NOMO-1 (cell line): ENCODE data around the gene FANCI.

ENCODE experiments used
- DNase-seq, 2 experiments: peaks; one replicate each; lab custom pipeline; 2025; ENCODE audit not compliant: unreplicated experiment in 2 of 2; lab: John Stamatoyannopoulos, UW

FANCI gene

DNA sequence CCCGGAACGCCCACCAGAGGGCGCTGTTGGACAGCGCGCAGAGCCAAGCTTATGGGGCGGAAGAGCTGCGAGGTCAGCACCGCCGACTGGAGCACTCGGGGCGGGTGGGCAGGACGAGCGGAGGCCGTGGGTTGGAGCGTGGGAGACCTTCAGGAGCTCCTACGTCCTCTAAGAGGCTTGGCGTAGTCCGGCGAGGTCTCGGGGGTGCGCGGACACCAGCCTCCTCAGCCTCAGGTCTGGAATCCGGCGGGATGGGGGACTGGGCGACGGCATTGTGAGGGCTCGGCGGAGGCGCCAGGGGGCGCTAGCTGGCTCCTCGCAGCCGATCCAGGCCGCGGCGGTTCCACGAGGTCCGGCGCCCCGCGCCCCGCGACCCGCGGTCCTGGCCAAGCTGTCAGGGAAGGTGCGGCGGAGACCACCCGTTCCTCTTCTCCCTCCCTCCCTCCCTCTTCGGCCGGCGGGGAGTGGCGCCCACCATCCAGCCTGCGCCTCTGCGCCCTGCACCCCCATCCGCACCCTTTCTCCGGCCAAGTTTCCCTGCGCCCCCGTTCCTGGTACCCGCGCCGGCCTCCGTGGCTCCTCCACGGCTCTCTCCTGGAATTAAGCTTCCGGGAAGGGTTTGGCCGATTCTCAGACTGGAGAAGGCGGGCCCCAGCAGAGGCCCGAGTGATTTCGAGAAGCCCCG is 115.1 kb downstream of the FANCI start:
- peak; percentile 81 to 86 for DNase-seq

DNA sequence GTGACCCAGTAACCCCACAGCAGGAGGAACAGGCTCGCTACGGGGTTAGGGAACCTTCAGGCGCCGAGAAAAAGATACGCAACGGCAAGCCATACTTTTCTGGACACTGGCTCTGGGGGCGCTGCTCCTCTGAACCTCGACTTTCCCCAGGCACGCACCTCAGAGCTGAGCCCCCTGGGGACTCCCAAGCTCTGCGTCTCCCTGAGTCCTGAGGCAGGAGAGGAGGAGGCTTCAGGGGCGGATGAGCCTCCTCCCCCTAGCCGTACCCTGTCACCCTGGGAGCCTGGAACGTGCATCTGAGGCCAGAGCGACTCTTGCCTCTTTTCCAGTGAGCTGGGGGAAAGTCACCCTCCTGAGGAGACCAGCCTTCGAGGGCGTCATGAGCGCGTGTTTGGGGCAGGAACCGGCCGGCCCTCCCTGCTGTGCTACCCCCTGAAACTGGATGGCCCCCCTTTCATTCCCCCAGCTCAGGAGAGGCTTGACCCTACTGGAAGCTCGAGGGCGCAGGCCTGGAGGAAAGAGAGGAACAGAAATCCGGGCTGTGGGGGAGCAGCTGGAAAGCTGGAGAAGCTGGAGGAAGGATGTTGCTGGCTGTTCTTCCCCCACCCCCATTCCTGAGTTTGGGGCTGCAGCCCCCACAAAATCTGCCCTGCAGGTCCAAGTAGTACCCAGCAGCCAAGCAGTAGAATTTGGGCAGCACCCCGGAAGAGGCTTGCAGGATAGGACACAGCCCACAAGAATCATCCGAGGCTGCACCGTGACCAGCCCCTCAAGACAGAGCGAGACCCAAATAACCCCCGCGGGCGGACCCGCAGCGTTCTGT is 115.9 kb downstream of the FANCI start:
- no peak for DNase-seq

DNA sequence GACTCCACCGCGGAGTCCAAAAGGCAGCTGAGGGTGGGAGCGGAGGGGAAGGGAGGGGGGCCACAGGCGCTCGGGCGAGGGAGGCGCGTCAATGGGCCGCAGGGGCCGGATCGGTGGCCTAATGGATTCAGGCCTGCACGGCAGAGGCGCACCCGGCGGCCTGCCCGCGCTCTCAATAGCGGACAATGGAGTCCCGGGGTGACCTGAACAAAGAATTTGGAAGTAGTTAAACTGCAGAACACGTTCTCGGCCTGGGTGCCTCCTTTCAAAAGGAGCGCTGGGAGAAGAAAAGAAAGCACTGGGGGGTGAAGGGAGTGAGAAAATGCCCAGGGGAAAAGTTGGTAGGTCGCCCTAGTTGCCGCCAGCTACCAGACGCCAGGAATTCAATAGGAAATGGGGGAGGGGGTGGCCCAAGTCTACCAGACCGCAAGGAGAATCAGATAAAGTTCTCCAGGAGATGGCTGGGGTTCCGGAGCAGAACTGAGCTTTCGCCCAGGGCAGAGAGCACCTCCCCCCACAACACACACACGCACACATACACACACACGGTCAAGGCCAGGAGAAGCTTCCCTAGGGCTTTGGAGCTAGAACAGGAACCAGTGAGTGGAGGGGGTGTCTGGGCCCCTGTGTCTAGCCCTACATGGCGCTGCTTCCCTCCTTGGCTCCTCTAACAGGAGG is 116.7 kb downstream of the FANCI start:
- no peak for DNase-seq

- DNase-seq: peak; percentile 71 to 84
Measured at GRCh38 chr15:89361451-89362202, 117.8 kb downstream of the FANCI start.

GRCh38 chr15:89362203-89363101 is 118.7 kb downstream of the FANCI start:
- peak; percentile 34 to 61 for DNase-seq

DNA sequence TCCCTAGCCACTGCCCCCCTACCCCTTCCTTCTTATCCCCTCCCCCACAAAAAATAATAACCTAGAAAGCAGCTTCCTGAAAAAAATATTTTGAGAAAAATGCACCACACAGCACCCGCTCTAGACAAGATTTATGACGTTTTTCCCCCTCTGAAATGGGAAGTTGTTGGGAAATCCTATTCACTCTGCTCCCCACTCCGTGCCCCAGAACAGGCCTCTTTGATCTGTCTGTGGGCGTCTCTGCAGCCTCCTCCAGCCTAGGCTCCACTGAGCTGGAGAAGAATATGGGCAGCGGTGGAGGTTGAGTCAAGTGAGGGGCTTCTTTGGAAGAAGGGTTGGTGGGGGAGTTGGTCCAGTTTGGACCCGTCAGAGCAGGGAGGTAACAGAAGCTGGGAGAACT is 119.4 kb downstream of the FANCI start:
- peak; percentile 49 to 75 for DNase-seq

DNA sequence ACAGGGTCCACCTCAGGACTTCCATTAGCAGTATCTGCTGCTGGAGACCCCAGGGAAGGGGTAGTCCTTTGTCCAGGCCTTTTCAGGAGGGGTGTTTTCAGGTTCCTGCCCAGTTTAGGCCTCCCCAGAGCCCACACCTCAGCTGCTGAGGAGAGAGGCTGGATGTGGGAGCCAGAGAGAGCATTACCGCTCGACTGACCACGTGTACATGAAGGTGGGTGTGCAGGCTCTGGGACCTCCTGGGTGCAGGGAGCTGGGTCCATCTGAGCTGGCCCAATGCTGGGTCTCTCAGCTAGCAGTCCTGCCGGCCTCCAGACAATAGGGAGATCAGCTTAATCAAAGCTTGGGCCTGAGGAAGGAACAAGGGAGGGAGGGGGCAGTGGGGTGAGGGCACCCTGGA is 120.0 kb downstream of the FANCI start:
- no peak for DNase-seq

- DNase-seq: peak; percentile 82 to 91
Measured at GRCh38 chr15:89364341-89364740, 120.6 kb downstream of the FANCI start.

- no peak for DNase-seq
Measured at GRCh38 chr15:89364741-89365450, 121.1 kb downstream of the FANCI start.

DNA sequence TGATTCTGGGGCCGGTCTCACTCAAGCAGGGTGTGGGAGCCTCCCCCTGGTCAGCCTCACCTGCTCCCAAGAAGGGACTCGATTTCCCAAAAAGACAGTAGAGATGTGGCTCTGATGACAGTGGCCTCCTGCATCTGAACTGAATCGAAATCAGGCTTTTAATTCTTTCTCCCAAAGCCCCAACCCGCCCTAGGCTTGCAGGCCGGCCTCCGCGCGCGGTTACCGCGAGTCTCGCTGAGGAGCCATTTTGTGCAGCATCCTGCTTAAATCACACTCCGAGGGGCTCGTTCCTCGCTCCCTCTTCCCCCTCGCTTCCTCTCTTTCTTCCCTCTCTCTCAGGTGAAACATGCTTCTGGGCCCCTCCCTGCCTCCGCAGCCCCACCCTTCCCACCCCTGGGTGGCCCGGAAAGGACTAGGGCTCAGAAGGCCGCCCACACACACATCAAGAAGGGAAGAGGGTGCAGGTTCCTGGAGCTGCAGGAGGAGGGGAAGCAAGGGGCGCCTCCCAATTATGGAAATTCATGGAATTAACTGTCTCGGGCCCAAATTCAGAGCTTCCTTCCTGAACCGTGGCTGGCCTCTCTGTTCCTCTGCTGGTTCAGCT is 121.8 kb downstream of the FANCI start:
- DNase-seq: no peak
